Mesothelial cell of epicardium (in vitro differentiated cells): ENCODE data around the gene FOXE1. TPM values are rescaled to one million over a fixed set of nuclear protein-coding genes. Genes with fewer than 3 reads are reported as not detected.

Experiments used
- DNase-seq, 2 experiments: peaks; one replicate each; pipeline ENCODE4 v3.0.0; 2021; ENCODE audit warnings: low spot score in 2 of 2; ENCODE audit not compliant: unreplicated experiment in 2 of 2
- H3K27ac Mint-ChIP-seq: 2 replicates; pipeline ENCODE4 v1.8.0; 2021; ENCODE audit warnings: mixed read lengths
- H3K27me3 Mint-ChIP-seq: 2 replicates; pipeline ENCODE4 v1.8.0; 2021; ENCODE audit warnings: low read depth, mixed read lengths
- H3K36me3 Mint-ChIP-seq: 2 replicates; pipeline ENCODE4 v1.8.0; 2021; ENCODE audit warnings: mixed read lengths
- H3K4me1 Mint-ChIP-seq: 2 replicates; pipeline ENCODE4 v1.8.0; 2021; ENCODE audit warnings: mixed read lengths
- H3K4me3 Mint-ChIP-seq: 2 replicates; pipeline ENCODE4 v1.8.0; 2021; ENCODE audit warnings: mild to moderate bottlenecking, moderate library complexity, mixed read lengths
- H3K9me3 Mint-ChIP-seq: 2 replicates; pipeline ENCODE4 v1.8.0; 2021; ENCODE audit warnings: mixed read lengths
- CTCF ChIP-seq: fragments of 200-600 bp; sonication (generic); IDR thresholded peaks from one replicate; pipeline ENCODE4 v1.5.0; 2021; ENCODE audit warnings: antibody characterized with exemption; ENCODE audit not compliant: unreplicated experiment
- total RNA-seq: library from RNA; stranded (reverse); gene quantifications from 3 replicates; pipeline ENCODE4 v1.2.1, GENCODE V29; 2021

The FOXE1 gene
- total RNA-seq, 1 donor from 2014 or later, result not detected

- Mint-ChIP-seq H3K4me3 (no peak overlapping the region), H3K36me3 (peaks cover 22% of the 10 kb centered on the region), H3K9me3 (no peaks in the 10 kb centered on the region), H3K4me1 (no peaks in the 10 kb centered on the region), H3K27me3 (no peaks in the 10 kb centered on the region), H3K27ac (no peak overlapping the region)
- DNase-seq, result no peak
- no peak for TF ChIP-seq CTCF
Measured at GRCh38 chr9:97905228-97905627, 52.2 kb downstream of the FOXE1 start.

Other genes starting within 250 kb of the FOXE1 start
- 35.5 to 37.9 TPM (median 37.3 TPM) in 3 replicates for gene TSTD2, start 219.9 kb upstream of the FOXE1 start, total RNA-seq
- 35.1 to 38.9 TPM (median 38.4 TPM) in 3 replicates for gene NCBP1, start 219.4 kb upstream of the FOXE1 start, total RNA-seq
- 15.5 to 17.5 TPM (median 15.9 TPM) in 3 replicates for gene XPA, start 155.9 kb upstream of the FOXE1 start, total RNA-seq
- 11.6 to 12.7 TPM (median 12.0 TPM) in 3 replicates for gene TRMO, start 69.3 kb downstream of the FOXE1 start, total RNA-seq
- not detected in 3 replicates for gene HEMGN, start 84.9 kb downstream of the FOXE1 start, total RNA-seq
- gene ANP32B, start 130.1 kb downstream of the FOXE1 start, total RNA-seq, result 137 to 143 TPM (median 139 TPM) in 3 replicates
- gene NANS, start 203.5 kb downstream of the FOXE1 start, total RNA-seq, result 36.7 to 39.5 TPM (median 36.9 TPM) in 3 replicates